Measurements from ENCODE around the gene MUC20. TPM values are rescaled to one million over a fixed set of nuclear protein-coding genes. Genes with fewer than 3 reads are reported as not detected.

Gene MUC20
- total and polyA plus RNA-seq, 2 of the 8 experiments (the other 6 are each of a cell fraction or from before 2014, with no cell fraction given) = 0.24 to 0.26 TPM

- CTCF ChIA-PET (ENCODE audit: partially characterized antibody) = interaction anchor here (0.7 to 5.2 kb wide), 7 partner anchors 8 to 1125 kb away, joined by 3 to 21 read pairs (median 4); no protein-coding TSS in a partner anchor
- H3K36me3 ChIP-seq (ENCODE audit: control insufficient read depth in 2 of 4, insufficient read depth in 4 of 4, low read length in 3 of 4) = no peaks in the 10 kb centered on the region
- no peaks in the 10 kb centered on the region for H3K23me2 ChIP-seq (ENCODE audit: low read depth, low read length)
- H2BK15ac ChIP-seq (ENCODE audit: low read length) = peak overlapping the region; percentile 76; the same call in 1 of the 2 replicates
- H4K91ac ChIP-seq (replicated peaks; ENCODE audit: insufficient read length, low read length) = peak overlapping the region; percentile 71
- no peak overlapping the region for H3K4me2 ChIP-seq (ENCODE audit: insufficient read depth in 1 of 2, low read depth in 2 of 2, low read length in 2 of 2)
- 0 out of 2 replicates have a peak overlapping the region, but pooled peaks have one; percentile 3 for H3K18ac ChIP-seq (ENCODE audit: extremely low read depth, low read length)
- H2BK120ac ChIP-seq (replicated peaks; ENCODE audit: low read depth, low read length) = no peak overlapping the region
- peak overlapping the region; percentile 45; the same call in 1 of the 2 replicates for H2AFZ ChIP-seq (ENCODE audit: low read length)
- H3K79me2 ChIP-seq (ENCODE audit: control insufficient read depth in 1 of 2, insufficient read depth in 2 of 2, low read length in 2 of 2) = no peaks in the 10 kb centered on the region
- 86% methylated on average over 12 of the region's 13 CpGs; no CpG with 5 or more reads in 1 of the 2 experiments for WGBS, 2 experiments (ENCODE audit: extremely low coverage in 1 of 2, insufficient coverage in 1 of 2, insufficient read length in 1 of 2, insufficient replicate concordance in 2 of 2, low coverage in 1 of 2, low lambda C conversion rate in 2 of 2, missing lambda C conversion rate in 1 of 2)
- no peak overlapping the region for H3K4me3 ChIP-seq (ENCODE audit: extremely low read depth in 1 of 4, insufficient read depth in 2 of 4, low read depth in 3 of 4, low read length in 4 of 4)
- no peak overlapping the region for H2BK5ac ChIP-seq (ENCODE audit: low read depth, low read length)
- FAIRE-seq (no peak), DNase-seq (ENCODE audit: low read depth in 1 of 2, low spot score in 2 of 2) (no peak)
- no peak overlapping the region for H3K14ac ChIP-seq (ENCODE audit: insufficient read length)
- H2BK12ac ChIP-seq (ENCODE audit: low read depth, low read length) = no peak overlapping the region; the same call in 1 of the 2 replicates
- no peak overlapping the region for H3K4ac ChIP-seq (replicated peaks; ENCODE audit: insufficient read length, low read depth, low read length)
- no peak overlapping the region for H3K9ac ChIP-seq (replicated peaks in 1 of 4; ENCODE audit: extremely low read depth in 1 of 4, low read depth in 3 of 4, low read length in 3 of 4)
- TF ChIP-seq USF2 (IDR thresholded peaks at IDR 0.05; ENCODE audit: low read length) (peak; percentile 32; the same call in 1 of the 2 replicates), CTCF (IDR thresholded peaks at IDR 0.05; ENCODE audit: control extremely low read depth in 1 of 3, insufficient read depth in 1 of 3, low read depth in 1 of 3, low read length in 3 of 3) (peak in 2 of 3 experiments; percentile 13 to 15; a peak in 2 of 4 replicates), TBP (IDR thresholded peaks at IDR 0.05; ENCODE audit: low read depth, low read length) (no peak)
- POLR2A ChIA-PET (ENCODE audit: partially characterized antibody) = interaction anchor here (0.6 to 1.5 kb wide), 2 partner anchors 7 to 74 kb away, joined by 3 to 7 read pairs; no protein-coding TSS in a partner anchor
- H3K56ac ChIP-seq (replicated peaks; ENCODE audit: insufficient read length, low read depth, low read length) = no peak overlapping the region
- no peaks in the 10 kb centered on the region for H4K20me1 ChIP-seq (replicated peaks in 1 of 2; ENCODE audit: control insufficient read depth in 1 of 2, insufficient read depth in 2 of 2, low read length in 2 of 2)
- H3K27me3 ChIP-seq (replicated peaks in 1 of 4; ENCODE audit: control insufficient read depth in 3 of 4, extremely low read depth in 1 of 4, insufficient read depth in 3 of 4, low read length in 3 of 4) = peaks cover 0 to 3% (median 0%) of the 10 kb centered on the region in 4 experiments; a peak in 1 of 7 replicates
- no peaks in the 10 kb centered on the region for H3K79me1 ChIP-seq (ENCODE audit: low read depth, low read length)
- H3K23ac ChIP-seq (ENCODE audit: insufficient read length) = no peak overlapping the region
- H2AK5ac ChIP-seq (ENCODE audit: low read depth, low read length) = no peak overlapping the region
- H2BK20ac ChIP-seq (ENCODE audit: low read length) = 0 out of 2 replicates have a peak overlapping the region, but pooled peaks have one; percentile 57
- 0 out of 2 replicates have a peak overlapping the region, but pooled peaks have one; percentile 87 for H4K8ac ChIP-seq (ENCODE audit: extremely low read depth, insufficient read depth, low read length)
- no peaks in the 10 kb centered on the region; a peak in 1 of 7 replicates for H3K4me1 ChIP-seq (replicated peaks in 1 of 4; ENCODE audit: control insufficient read depth in 3 of 4, insufficient read depth in 4 of 4, low read length in 3 of 4)
- no peak overlapping the region for H4K5ac ChIP-seq (ENCODE audit: insufficient read length, low read depth, low read length)
- H3K27ac ChIP-seq (ENCODE audit: low read depth, low read length) = no peak overlapping the region
- H3K9me3 ChIP-seq (ENCODE audit: insufficient read depth in 2 of 2, low read depth in 1 of 2, low read length in 1 of 2) = no peaks in the 10 kb centered on the region
These were observed 18.9 kb downstream of the MUC20 start for GRCh38 chr3:195739561-195740111.

Data from H1 (cell line).